LoVo (cell line): ENCODE data around the gene TDRD3.
A peak's percentile ranks its signal among the peaks of the same experiment; 100 is the strongest.
"Not testable (repeated sequence)": the region's sequence is repeated elsewhere in the genome, so short reads cannot be mapped to it uniquely, and the experiment has no call there.

Experiments used
- DNase-seq: peaks from one replicate; pipeline ENCODE4 v3.0.0-alpha.2; 2016; ENCODE audit warnings: low spot score

Gene TDRD3

GRCh38 chr13:60398907-60399589 is 2.0 kb downstream of the TDRD3 start:
- DNase-seq = no peak

GRCh38 chr13:60402022-60402421 is 5.0 kb downstream of the TDRD3 start:
- peak; percentile 12 for DNase-seq

- no peak for DNase-seq
These were observed 10.1 kb downstream of the TDRD3 start for GRCh38 chr13:60407095-60407494.

- not testable (repeated sequence) for DNase-seq
These were observed 10.8 kb downstream of the TDRD3 start for GRCh38 chr13:60407852-60408251.

GRCh38 chr13:60409574-60410292 is 12.7 kb downstream of the TDRD3 start:
- DNase-seq = not testable (repeated sequence)

GRCh38 chr13:60410299-60410698 is 13.3 kb downstream of the TDRD3 start:
- DNase-seq = no peak

- DNase-seq = no peak
These were observed 14.4 kb downstream of the TDRD3 start for GRCh38 chr13:60411464-60411863.

GRCh38 chr13:60411983-60412382 is 15.0 kb downstream of the TDRD3 start:
- no peak for DNase-seq

- DNase-seq = no peak
These were observed 16.0 kb downstream of the TDRD3 start for GRCh38 chr13:60412909-60413616.

- no peak for DNase-seq
These were observed 17.2 kb downstream of the TDRD3 start for GRCh38 chr13:60414177-60414576.

- DNase-seq = no peak
These were observed 20.7 kb downstream of the TDRD3 start for GRCh38 chr13:60417734-60418133.

- DNase-seq = no peak
These were observed 21.9 kb downstream of the TDRD3 start for GRCh38 chr13:60418954-60419353.

- no peak for DNase-seq
These were observed 28.3 kb downstream of the TDRD3 start for GRCh38 chr13:60425332-60425731.

GRCh38 chr13:60426075-60426474 is 29.1 kb downstream of the TDRD3 start:
- no peak for DNase-seq

- no peak for DNase-seq
These were observed 30.3 kb downstream of the TDRD3 start for GRCh38 chr13:60427285-60427684.

GRCh38 chr13:60431108-60431700 is 34.2 kb downstream of the TDRD3 start:
- DNase-seq = peak; percentile 66

- no peak for DNase-seq
These were observed 36.5 kb downstream of the TDRD3 start for GRCh38 chr13:60433505-60433904.

GRCh38 chr13:60435762-60436374 is 38.8 kb downstream of the TDRD3 start:
- DNase-seq = no peak

- no peak for DNase-seq
These were observed 42.2 kb downstream of the TDRD3 start for GRCh38 chr13:60439201-60439600.

GRCh38 chr13:60441761-60442160 is 44.7 kb downstream of the TDRD3 start:
- peak; percentile 38 for DNase-seq

GRCh38 chr13:60448907-60449510 is 52.0 kb downstream of the TDRD3 start:
- DNase-seq = peak; percentile 28

GRCh38 chr13:60453490-60453889 is 56.5 kb downstream of the TDRD3 start:
- DNase-seq = no peak
